DND-41 (cell line): ENCODE results near the gene MMAB.

ENCODE experiments used
- ATAC-seq: fragments of 200-7000 bp; cut with Tn5 transposase; 3 replicates; pipeline ENCODE4 v1.9.1; 2021; ENCODE audit warnings: low read depth; ENCODE audit not compliant: insufficient read depth
- DNase-seq: peaks from one replicate; pipeline ENCODE4 v3.0.0-alpha.2; 2020
- H2AFZ ChIP-seq: 2 replicates; pipeline ENCODE4 v1.6.0; 2012; ENCODE audit warnings: low read depth, low read length
- H3K27ac ChIP-seq: 2 replicates; pipeline ENCODE4 v1.5.1; 2012; ENCODE audit warnings: low read length, inconsistent platforms
- H3K27me3 ChIP-seq: fragments of 200-600 bp; sonication (generic); 2 replicates; pipeline ENCODE4 v1.6.0; 2012; ENCODE audit warnings: low read length, mild to moderate bottlenecking, inconsistent platforms; ENCODE audit not compliant: insufficient read depth, poor library complexity
- H3K36me3 ChIP-seq: 2 replicates; pipeline ENCODE4 v1.5.1; 2012; ENCODE audit warnings: low read length, inconsistent platforms; ENCODE audit not compliant: insufficient read depth
- H3K4me1 ChIP-seq: 2 replicates; pipeline ENCODE4 v1.5.1; 2012; ENCODE audit warnings: mild to moderate bottlenecking, low read length; ENCODE audit not compliant: insufficient read depth
- H3K4me2 ChIP-seq: 2 replicates; pipeline ENCODE4 v1.6.0; 2012; ENCODE audit warnings: mild to moderate bottlenecking, moderate library complexity, low read length, inconsistent platforms; ENCODE audit not compliant: insufficient read depth
- H3K4me3 ChIP-seq, 2 experiments: fragments of 200-600 bp in 1 of 2; shearing (Covaris generic) in 1 of 2; 2 replicates each; pipeline ENCODE4 v1.5.1; 2012 to 2016; ENCODE audit warnings: inconsistent platforms in 2 of 2, low read length in 2 of 2, mild to moderate bottlenecking in 2 of 2, low read depth in 1 of 2, moderate library complexity in 1 of 2
- H3K79me2 ChIP-seq: 2 replicates; pipeline ENCODE4 v1.6.0; 2012; ENCODE audit warnings: low read length, inconsistent platforms; ENCODE audit not compliant: insufficient read depth
- H3K9ac ChIP-seq: 2 replicates; pipeline ENCODE4 v1.6.0; 2012; ENCODE audit warnings: low read depth, mild to moderate bottlenecking, inconsistent platforms, low read length, moderate library complexity
- H3K9me3 ChIP-seq: 2 replicates; pipeline ENCODE4 v1.5.1; 2012; ENCODE audit warnings: low read length, moderate library complexity, mild to moderate bottlenecking, inconsistent platforms; ENCODE audit not compliant: insufficient read depth, severe bottlenecking
- H4K20me1 ChIP-seq: 2 replicates; pipeline ENCODE4 v1.6.0; 2012; ENCODE audit warnings: low read length; ENCODE audit not compliant: insufficient read depth
- EZH2 ChIP-seq: IDR thresholded peaks from 3 replicates; pipeline ENCODE4 v1.6.1; 2012; ENCODE audit warnings: borderline replicate concordance, low read depth, mild to moderate bottlenecking, moderate library complexity, low read length, inconsistent platforms; ENCODE audit not compliant: severe bottlenecking
- TF ChIP-seq, protein P1 (sequence below): IDR thresholded peaks from 2 replicates; pipeline ENCODE4 v1.5.1; 2012; ENCODE audit warnings: borderline replicate concordance, low read length, moderate library complexity, mild to moderate bottlenecking; ENCODE audit not compliant: poor library complexity, severe bottlenecking; ENCODE audit errors: extremely low read depth

MMAB gene

GRCh38 chr12:109555431-109556315, 17.6 kb downstream of the MMAB start:
- no peak overlapping the region for H3K27ac ChIP-seq
- H4K20me1 ChIP-seq: peaks cover 4% of the 10 kb centered on the region
- TF ChIP-seq, protein P1, sequence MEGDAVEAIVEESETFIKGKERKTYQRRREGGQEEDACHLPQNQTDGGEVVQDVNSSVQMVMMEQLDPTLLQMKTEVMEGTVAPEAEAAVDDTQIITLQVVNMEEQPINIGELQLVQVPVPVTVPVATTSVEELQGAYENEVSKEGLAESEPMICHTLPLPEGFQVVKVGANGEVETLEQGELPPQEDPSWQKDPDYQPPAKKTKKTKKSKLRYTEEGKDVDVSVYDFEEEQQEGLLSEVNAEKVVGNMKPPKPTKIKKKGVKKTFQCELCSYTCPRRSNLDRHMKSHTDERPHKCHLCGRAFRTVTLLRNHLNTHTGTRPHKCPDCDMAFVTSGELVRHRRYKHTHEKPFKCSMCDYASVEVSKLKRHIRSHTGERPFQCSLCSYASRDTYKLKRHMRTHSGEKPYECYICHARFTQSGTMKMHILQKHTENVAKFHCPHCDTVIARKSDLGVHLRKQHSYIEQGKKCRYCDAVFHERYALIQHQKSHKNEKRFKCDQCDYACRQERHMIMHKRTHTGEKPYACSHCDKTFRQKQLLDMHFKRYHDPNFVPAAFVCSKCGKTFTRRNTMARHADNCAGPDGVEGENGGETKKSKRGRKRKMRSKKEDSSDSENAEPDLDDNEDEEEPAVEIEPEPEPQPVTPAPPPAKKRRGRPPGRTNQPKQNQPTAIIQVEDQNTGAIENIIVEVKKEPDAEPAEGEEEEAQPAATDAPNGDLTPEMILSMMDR: no peak
- TF ChIP-seq EZH2: no peak
- H3K9me3 ChIP-seq: no peaks in the 10 kb centered on the region
- H3K79me2 ChIP-seq: no peaks in the 10 kb centered on the region
- H3K4me2 ChIP-seq: no peak overlapping the region
- H3K4me3 ChIP-seq: no peak overlapping the region
- DNase-seq (no peak), ATAC-seq (no peak)
- no peak overlapping the region for H2AFZ ChIP-seq
- no peak overlapping the region for H3K9ac ChIP-seq
- no peaks in the 10 kb centered on the region for H3K27me3 ChIP-seq
- no peaks in the 10 kb centered on the region for H3K4me1 ChIP-seq
- H3K36me3 ChIP-seq: 0 out of 2 replicates have a peak, but pooled peaks cover 4% of the 10 kb centered on the region

DNA sequence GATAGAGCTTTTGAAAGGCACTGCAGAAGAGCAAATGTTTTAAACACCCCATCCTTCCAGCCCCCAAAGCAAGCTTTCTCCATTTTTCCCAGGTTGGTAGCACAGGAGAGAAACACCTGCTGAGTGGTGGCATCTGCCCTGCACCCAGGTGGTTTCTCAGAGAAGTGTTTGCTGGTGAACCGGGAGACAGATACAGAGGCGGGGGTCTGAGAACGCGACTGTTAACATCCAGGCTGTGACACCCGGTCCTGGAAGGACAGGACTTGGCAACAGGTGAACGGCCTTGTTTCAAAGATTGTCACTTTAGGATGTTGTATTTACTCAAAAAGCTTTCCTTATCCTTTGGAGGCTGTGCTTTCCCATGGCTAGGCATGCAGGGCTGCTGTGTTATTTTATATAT, 18.5 kb downstream of the MMAB start:
- H3K9me3 ChIP-seq: no peaks in the 10 kb centered on the region
- H4K20me1 ChIP-seq: peaks cover 4% of the 10 kb centered on the region
- H2AFZ ChIP-seq: no peak overlapping the region
- H3K27ac ChIP-seq: no peak overlapping the region
- no peak for TF ChIP-seq EZH2
- TF ChIP-seq, protein P1: no peak
- H3K4me3 ChIP-seq: no peak overlapping the region
- no peak overlapping the region for H3K4me2 ChIP-seq
- DNase-seq (no peak), ATAC-seq (no peak)
- H3K79me2 ChIP-seq: no peaks in the 10 kb centered on the region
- no peak overlapping the region for H3K9ac ChIP-seq
- H3K4me1 ChIP-seq: no peaks in the 10 kb centered on the region
- no peaks in the 10 kb centered on the region for H3K27me3 ChIP-seq
- H3K36me3 ChIP-seq: 0 out of 2 replicates have a peak, but pooled peaks cover 4% of the 10 kb centered on the region

DNA sequence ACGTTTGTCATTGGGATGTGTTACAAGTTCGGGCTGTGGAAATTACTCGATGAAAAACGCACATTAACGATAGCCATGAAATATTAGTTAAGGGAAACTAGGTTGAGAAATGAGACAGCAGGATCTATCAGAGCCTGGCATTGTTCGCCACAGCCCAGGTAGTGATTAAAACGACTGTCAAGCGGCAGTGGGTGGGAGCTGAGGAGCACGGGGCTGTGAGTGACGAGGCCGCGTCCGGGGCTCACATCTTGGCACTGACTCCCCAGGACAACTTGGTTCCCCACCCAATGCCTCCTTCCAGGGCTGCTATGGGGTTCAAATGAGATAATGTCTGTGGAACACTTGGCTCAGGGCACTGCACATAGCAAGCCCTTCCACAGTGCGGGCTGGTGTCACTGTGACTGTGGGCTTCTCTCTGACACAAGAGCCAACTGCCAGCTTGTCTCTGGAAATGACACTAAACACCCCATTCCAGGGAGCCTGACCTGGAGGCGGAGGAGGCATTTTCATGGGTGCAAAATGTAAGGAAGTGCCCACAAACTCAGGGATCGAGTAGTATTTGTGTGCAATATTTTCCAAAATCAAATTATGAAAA, 19.3 kb downstream of the MMAB start:
- TF ChIP-seq, protein P1: no peak
- no peak for TF ChIP-seq EZH2
- Histone ChIP-seq H3K27ac (no peak overlapping the region), H2AFZ (no peak overlapping the region), H3K4me3 (no peak overlapping the region), H3K4me2 (no peak overlapping the region), H4K20me1 (peaks cover 4% of the 10 kb centered on the region), H3K9ac (no peak overlapping the region), H3K4me1 (no peaks in the 10 kb centered on the region), H3K79me2 (no peaks in the 10 kb centered on the region), H3K9me3 (no peaks in the 10 kb centered on the region), H3K36me3 (0 out of 2 replicates have a peak, but pooled peaks cover 2% of the 10 kb centered on the region), H3K27me3 (no peaks in the 10 kb centered on the region)
- no peak for ATAC-seq
- DNase-seq: no peak
